C4-2B (cell line): ENCODE results near the gene NOXA1.

Source experiments
- CTCF ChIP-seq: fragments of 450-650 bp; conservative IDR thresholded peaks from 2 replicates; pipeline ENCODE4 v1.5.1; 2017; ENCODE audit warnings: mild to moderate bottlenecking
- ZFX ChIP-seq: fragments of 450-650 bp; IDR thresholded peaks from 2 replicates; pipeline ENCODE4 v1.6.1; 2017

GRCh38 chr9:137428841-137429545 is 5.8 kb downstream of the NOXA1 start:
- no peak for TF ChIP-seq CTCF
- no peak for TF ChIP-seq ZFX
